Measurements from ENCODE around the gene PTPN12.

GRCh38 chr7:77655356-77655755 lies 118.3 kb downstream of the PTPN12 start:
- TF ChIP-seq CTCF (IDR thresholded peaks at IDR 0.05) (no peak), POLR2A (IDR thresholded peaks at IDR 0.05) (no peak)
